ENCODE measurements around the gene DIP2A.

DNA sequence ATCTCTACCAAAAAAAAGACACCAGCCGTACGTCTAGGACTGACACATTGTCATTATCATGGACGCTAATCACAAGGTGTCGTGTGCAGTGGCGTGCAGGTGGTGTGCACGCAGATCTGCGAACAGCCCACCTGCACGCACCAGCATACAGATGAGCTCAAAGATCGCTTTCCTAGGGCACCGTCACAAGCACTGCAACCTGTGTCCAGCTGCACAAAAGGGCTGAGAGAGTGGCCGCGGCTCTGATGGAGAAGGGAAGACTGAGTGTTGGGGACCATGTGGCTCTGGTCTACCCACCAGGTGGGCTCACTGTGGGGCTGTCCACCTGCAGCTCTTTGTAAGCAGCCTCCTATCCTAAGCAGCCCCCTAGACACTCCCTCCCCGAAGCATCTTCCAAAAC, 95.3 kb downstream of the DIP2A start:
- TF ChIP-seq, protein P1, sequence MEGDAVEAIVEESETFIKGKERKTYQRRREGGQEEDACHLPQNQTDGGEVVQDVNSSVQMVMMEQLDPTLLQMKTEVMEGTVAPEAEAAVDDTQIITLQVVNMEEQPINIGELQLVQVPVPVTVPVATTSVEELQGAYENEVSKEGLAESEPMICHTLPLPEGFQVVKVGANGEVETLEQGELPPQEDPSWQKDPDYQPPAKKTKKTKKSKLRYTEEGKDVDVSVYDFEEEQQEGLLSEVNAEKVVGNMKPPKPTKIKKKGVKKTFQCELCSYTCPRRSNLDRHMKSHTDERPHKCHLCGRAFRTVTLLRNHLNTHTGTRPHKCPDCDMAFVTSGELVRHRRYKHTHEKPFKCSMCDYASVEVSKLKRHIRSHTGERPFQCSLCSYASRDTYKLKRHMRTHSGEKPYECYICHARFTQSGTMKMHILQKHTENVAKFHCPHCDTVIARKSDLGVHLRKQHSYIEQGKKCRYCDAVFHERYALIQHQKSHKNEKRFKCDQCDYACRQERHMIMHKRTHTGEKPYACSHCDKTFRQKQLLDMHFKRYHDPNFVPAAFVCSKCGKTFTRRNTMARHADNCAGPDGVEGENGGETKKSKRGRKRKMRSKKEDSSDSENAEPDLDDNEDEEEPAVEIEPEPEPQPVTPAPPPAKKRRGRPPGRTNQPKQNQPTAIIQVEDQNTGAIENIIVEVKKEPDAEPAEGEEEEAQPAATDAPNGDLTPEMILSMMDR (IDR thresholded peaks at IDR 0.05): no peak
- no peak for TF ChIP-seq POLR2A (IDR thresholded peaks at IDR 0.05)
